Measurements from ENCODE around the gene KRTAP5-5.
"Not testable (repeated sequence)": the region's sequence is repeated elsewhere in the genome, so short reads cannot be mapped to it uniquely, and the experiment has no call there.

The KRTAP5-5 gene

GRCh38 chr11:1659506-1659905 lies 29.9 kb downstream of the KRTAP5-5 start:
- Histone ChIP-seq H3K4me2 (ENCODE audit: low read depth, low read length, poor library complexity, severe bottlenecking) (no peak overlapping the region), H3K9me2 (replicated peaks; ENCODE audit: low read depth, low read length) (no peaks in the 10 kb centered on the region), H3K36me3 (ENCODE audit: insufficient read depth, low read length) (no peaks in the 10 kb centered on the region), H3K79me2 (ENCODE audit: insufficient read depth, low read length) (no peaks in the 10 kb centered on the region), H3K4me3 (ENCODE audit: low read length, poor library complexity, severe bottlenecking) (no peak overlapping the region), H3K27me3 (ENCODE audit: insufficient read depth, low read length, poor library complexity, severe bottlenecking) (peaks cover 7% of the 10 kb centered on the region), H3K4me1 (ENCODE audit: insufficient read depth, low read length, poor library complexity, severe bottlenecking) (no peaks in the 10 kb centered on the region), H3K9ac (ENCODE audit: low read depth, low read length, poor library complexity, severe bottlenecking) (no peak overlapping the region), H2AFZ (ENCODE audit: low read length) (no peak overlapping the region), H3F3A (ENCODE audit: low read depth) (no peaks in the 10 kb centered on the region), H4K20me1 (ENCODE audit: insufficient read depth, low read length, poor library complexity, severe bottlenecking) (no peaks in the 10 kb centered on the region), H3K9me3 (ENCODE audit: insufficient read depth, low read depth, low read length) (no peaks in the 10 kb centered on the region)
- TF ChIP-seq EZH2phosphoT487 (IDR thresholded peaks at IDR 0.05; ENCODE audit: borderline replicate concordance) = no peak
- TF ChIP-seq, protein P1, sequence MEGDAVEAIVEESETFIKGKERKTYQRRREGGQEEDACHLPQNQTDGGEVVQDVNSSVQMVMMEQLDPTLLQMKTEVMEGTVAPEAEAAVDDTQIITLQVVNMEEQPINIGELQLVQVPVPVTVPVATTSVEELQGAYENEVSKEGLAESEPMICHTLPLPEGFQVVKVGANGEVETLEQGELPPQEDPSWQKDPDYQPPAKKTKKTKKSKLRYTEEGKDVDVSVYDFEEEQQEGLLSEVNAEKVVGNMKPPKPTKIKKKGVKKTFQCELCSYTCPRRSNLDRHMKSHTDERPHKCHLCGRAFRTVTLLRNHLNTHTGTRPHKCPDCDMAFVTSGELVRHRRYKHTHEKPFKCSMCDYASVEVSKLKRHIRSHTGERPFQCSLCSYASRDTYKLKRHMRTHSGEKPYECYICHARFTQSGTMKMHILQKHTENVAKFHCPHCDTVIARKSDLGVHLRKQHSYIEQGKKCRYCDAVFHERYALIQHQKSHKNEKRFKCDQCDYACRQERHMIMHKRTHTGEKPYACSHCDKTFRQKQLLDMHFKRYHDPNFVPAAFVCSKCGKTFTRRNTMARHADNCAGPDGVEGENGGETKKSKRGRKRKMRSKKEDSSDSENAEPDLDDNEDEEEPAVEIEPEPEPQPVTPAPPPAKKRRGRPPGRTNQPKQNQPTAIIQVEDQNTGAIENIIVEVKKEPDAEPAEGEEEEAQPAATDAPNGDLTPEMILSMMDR (conservative IDR thresholded peaks at IDR 0.05; ENCODE audit: low read length) = no peak

GRCh38 chr11:1660111-1660867 lies 30.7 kb downstream of the KRTAP5-5 start:
- Histone ChIP-seq H3K9ac (ENCODE audit: low read depth, low read length, poor library complexity, severe bottlenecking) (no peak overlapping the region), H3K4me1 (ENCODE audit: insufficient read depth, low read length, poor library complexity, severe bottlenecking) (no peaks in the 10 kb centered on the region), H4K20me1 (ENCODE audit: insufficient read depth, low read length, poor library complexity, severe bottlenecking) (no peaks in the 10 kb centered on the region), H3K9me2 (replicated peaks; ENCODE audit: low read depth, low read length) (no peaks in the 10 kb centered on the region), H2AFZ (ENCODE audit: low read length) (no peak overlapping the region), H3K36me3 (ENCODE audit: insufficient read depth, low read length) (no peaks in the 10 kb centered on the region), H3K4me3 (ENCODE audit: low read length, poor library complexity, severe bottlenecking) (no peak overlapping the region), H3K4me2 (ENCODE audit: low read depth, low read length, poor library complexity, severe bottlenecking) (no peak overlapping the region), H3K79me2 (ENCODE audit: insufficient read depth, low read length) (no peaks in the 10 kb centered on the region), H3K27me3 (ENCODE audit: insufficient read depth, low read length, poor library complexity, severe bottlenecking) (peaks cover 7% of the 10 kb centered on the region), H3K9me3 (ENCODE audit: insufficient read depth, low read depth, low read length) (no peaks in the 10 kb centered on the region), H3F3A (ENCODE audit: low read depth) (no peaks in the 10 kb centered on the region)
- TF ChIP-seq EZH2phosphoT487 (IDR thresholded peaks at IDR 0.05; ENCODE audit: borderline replicate concordance) = no peak
- TF ChIP-seq, protein P1 (conservative IDR thresholded peaks at IDR 0.05; ENCODE audit: low read length) = no peak

DNA sequence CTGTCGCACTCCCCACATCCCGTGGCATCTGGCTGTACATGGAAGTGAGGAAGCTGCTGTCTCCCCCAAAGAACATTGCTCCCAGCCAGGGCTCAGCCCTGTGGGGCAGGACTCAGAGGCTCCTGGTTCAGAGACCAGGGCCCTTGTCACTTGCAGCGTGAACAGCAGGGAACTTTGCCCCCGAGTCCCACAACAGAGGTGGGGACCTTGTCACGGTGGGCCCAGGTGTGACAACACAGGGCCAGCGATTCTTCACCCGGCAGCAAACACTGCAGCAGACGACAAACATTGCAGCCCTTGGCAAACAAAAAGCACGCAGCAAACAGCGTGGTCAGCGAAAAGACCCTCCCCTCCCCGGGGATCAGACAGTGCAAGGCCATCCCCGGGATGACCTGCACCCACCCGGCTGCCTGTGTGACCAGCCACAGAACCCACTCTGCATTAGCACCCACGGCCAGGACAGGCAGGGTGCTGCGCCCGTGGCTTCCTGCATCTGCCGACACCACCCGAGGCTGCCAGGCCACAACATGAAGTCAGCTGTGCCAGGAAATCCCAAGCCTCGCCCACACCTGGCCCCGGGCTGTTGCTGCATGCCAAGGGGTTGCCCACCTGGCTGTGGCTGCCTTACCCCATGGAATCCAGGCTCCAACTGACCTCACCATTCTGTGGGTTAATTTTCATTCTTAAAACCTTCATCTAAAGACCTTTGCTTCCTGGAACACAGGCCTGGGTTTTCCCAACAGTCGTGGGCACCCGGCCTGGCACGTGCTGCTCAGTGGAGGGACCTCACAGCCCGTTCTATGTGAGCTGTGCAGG lies 32.1 kb downstream of the KRTAP5-5 start:
- not testable (repeated sequence) for H3K9me3 ChIP-seq (ENCODE audit: insufficient read depth, low read depth, low read length); H3K4me1 ChIP-seq (ENCODE audit: insufficient read depth, low read length, poor library complexity, severe bottlenecking); H3F3A ChIP-seq (ENCODE audit: low read depth); H2AFZ ChIP-seq (ENCODE audit: low read length); H3K9me2 ChIP-seq (replicated peaks; ENCODE audit: low read depth, low read length); H3K4me3 ChIP-seq (ENCODE audit: low read length, poor library complexity, severe bottlenecking); H4K20me1 ChIP-seq (ENCODE audit: insufficient read depth, low read length, poor library complexity, severe bottlenecking); H3K9ac ChIP-seq (ENCODE audit: low read depth, low read length, poor library complexity, severe bottlenecking); H3K79me2 ChIP-seq (ENCODE audit: insufficient read depth, low read length); H3K36me3 ChIP-seq (ENCODE audit: insufficient read depth, low read length); H3K4me2 ChIP-seq (ENCODE audit: low read depth, low read length, poor library complexity, severe bottlenecking); H3K27me3 ChIP-seq (ENCODE audit: insufficient read depth, low read length, poor library complexity, severe bottlenecking)

GRCh38 chr11:1662699-1663283 lies 33.2 kb downstream of the KRTAP5-5 start:
- not testable (repeated sequence) for H3K9me2 ChIP-seq (replicated peaks; ENCODE audit: low read depth, low read length); H3K9me3 ChIP-seq (ENCODE audit: insufficient read depth, low read depth, low read length); H3K4me1 ChIP-seq (ENCODE audit: insufficient read depth, low read length, poor library complexity, severe bottlenecking); H3K9ac ChIP-seq (ENCODE audit: low read depth, low read length, poor library complexity, severe bottlenecking); H4K20me1 ChIP-seq (ENCODE audit: insufficient read depth, low read length, poor library complexity, severe bottlenecking); H3K4me2 ChIP-seq (ENCODE audit: low read depth, low read length, poor library complexity, severe bottlenecking); H3K79me2 ChIP-seq (ENCODE audit: insufficient read depth, low read length); H2AFZ ChIP-seq (ENCODE audit: low read length); H3F3A ChIP-seq (ENCODE audit: low read depth); H3K36me3 ChIP-seq (ENCODE audit: insufficient read depth, low read length); H3K4me3 ChIP-seq (ENCODE audit: low read length, poor library complexity, severe bottlenecking)
- H3K27me3 ChIP-seq (ENCODE audit: insufficient read depth, low read length, poor library complexity, severe bottlenecking) = peaks cover 13% of the 10 kb centered on the region

Data from Loucy (cell line).